PC-3 (cell line): ENCODE measurements around the gene TMX3. TPM values are rescaled to one million over a fixed set of nuclear protein-coding genes. Genes with fewer than 3 reads are reported as not detected.

Experiments
- ATAC-seq: fragments of 200-7000 bp; cut with Tn5 transposase; 2 replicates; pipeline ENCODE4 v1.9.1; 2020; ENCODE audit warnings: mild to moderate bottlenecking, moderate library complexity
- BruUV-seq: library from RNA; stranded (reverse); fragments of 400-500 nt; replicated peaks from 2 replicates; lab custom pipeline; 2021; lab: Mats Ljungman, UMichigan
- CTCF ChIA-PET: fragments of 300-600 bp; sonication (Branson Sonifier 250); formaldehyde crosslinking; loops from one replicate; lab custom pipeline; 2022; ENCODE audit warnings: antibody characterized with exemption; lab: Charles Lee
- POLR2A ChIA-PET: fragments of 300-600 bp; sonication (Branson Sonifier 250); formaldehyde crosslinking; loops from one replicate; lab custom pipeline; 2022; ENCODE audit warnings: antibody characterized with exemption; ENCODE audit not compliant: unreplicated experiment; lab: Charles Lee
- DNase-seq: peaks from one replicate; pipeline ENCODE4 v3.0.0-alpha.2; 2015
- H2AFZ ChIP-seq: fragments of 300-600 bp; sonication (generic); 2 replicates; pipeline ENCODE4 v1.6.0; 2016; ENCODE audit warnings: antibody characterized with exemption, low read length
- H3F3A ChIP-seq: fragments of 300-600 bp; sonication (generic); one replicate; pipeline ENCODE4 v1.6.0; 2017; ENCODE audit warnings: antibody characterized with exemption, low read length, control low read depth, mild to moderate bottlenecking; ENCODE audit not compliant: unreplicated experiment
- H3K27ac ChIP-seq: fragments of 300-600 bp; sonication (generic); 2 replicates; pipeline ENCODE4 v1.5.1; 2016; ENCODE audit warnings: mild to moderate bottlenecking, low read length
- H3K27me3 ChIP-seq: fragments of 300-600 bp; sonication (generic); 2 replicates; pipeline ENCODE4 v1.6.1; 2016; ENCODE audit warnings: low read length, mixed read lengths
- H3K36me3 ChIP-seq: fragments of 300-600 bp; sonication (generic); 2 replicates; pipeline ENCODE4 v1.6.1; 2016; ENCODE audit warnings: low read depth, mixed run types, low read length, mixed read lengths
- H3K4me1 ChIP-seq: fragments of 300-600 bp; sonication (generic); 2 replicates; pipeline ENCODE4 v1.5.1; 2016; ENCODE audit warnings: low read length; ENCODE audit not compliant: insufficient read depth
- H3K4me2 ChIP-seq: fragments of 300-600 bp; sonication (generic); 2 replicates; pipeline ENCODE4 v1.6.0; 2016; ENCODE audit warnings: low read length
- H3K4me3 ChIP-seq: fragments of 300-600 bp; sonication (generic); 2 replicates; pipeline ENCODE4 v1.5.1; 2016; ENCODE audit warnings: mild to moderate bottlenecking, low read length, mixed read lengths
- H3K79me2 ChIP-seq: fragments of 300-600 bp; sonication (generic); 2 replicates; pipeline ENCODE4 v1.6.1; 2017; ENCODE audit warnings: low read length, mixed read lengths
- H3K9ac ChIP-seq: fragments of 300-600 bp; sonication (generic); 2 replicates; pipeline ENCODE4 v1.6.0; 2016; ENCODE audit warnings: mild to moderate bottlenecking, low read length
- H3K9me2 ChIP-seq: fragments of 300-600 bp; sonication (generic); replicated peaks from 2 replicates; pipeline ENCODE4 v1.6.1; 2016; ENCODE audit warnings: mixed run types, low read length, mixed read lengths
- H3K9me3 ChIP-seq: fragments of 300-600 bp; sonication (generic); 2 replicates; pipeline ENCODE4 v1.6.1; 2016; ENCODE audit warnings: low read length, mixed read lengths
- H4K20me1 ChIP-seq: fragments of 300-600 bp; sonication (generic); 2 replicates; pipeline ENCODE4 v1.6.1; 2016; ENCODE audit warnings: low read length, mixed read lengths
- CTCF ChIP-seq: fragments of 300-600 bp; sonication (generic); conservative IDR thresholded peaks from 2 replicates; pipeline ENCODE4 v1.5.1; 2017; ENCODE audit warnings: antibody characterized with exemption, low read depth, mild to moderate bottlenecking, low read length
- EZH2 ChIP-seq: fragments of 300-600 bp; sonication (generic); IDR thresholded peaks from one replicate; pipeline ENCODE4 v1.6.1; 2017; ENCODE audit warnings: antibody characterized with exemption, mild to moderate bottlenecking, low read length; ENCODE audit not compliant: unreplicated experiment
- EZH2phosphoT487 ChIP-seq: fragments of 300-600 bp; sonication (generic); IDR thresholded peaks from 2 replicates; pipeline ENCODE4 v1.6.1; 2018; ENCODE audit warnings: mild to moderate bottlenecking, antibody characterized with exemption, low read length, borderline replicate concordance
- intact Hi-C: fragments of 100-400 bp; cut with micrococcal nuclease; formaldehyde crosslinking; loops from 2 replicates; pipeline ENCODE4 v1.9.0; 2023
- total RNA-seq: library from RNA; depleted of rRNA; stranded (reverse); fragments of >200 nt; gene quantifications from 2 replicates; pipeline ENCODE4 v1.2.3, GENCODE V29; 2014

Gene TMX3
- total RNA-seq, 1 experiment from 2014 or later, result 50.1 TPM

- intact Hi-C loops, result no loop called here
- CTCF ChIA-PET, result no interaction called here
- TF ChIP-seq EZH2phosphoT487, result no peak
- no peak for TF ChIP-seq CTCF
- TF ChIP-seq EZH2, result no peak
Observed at GRCh38 chr18:68742206-68742605, 27.3 kb upstream of the TMX3 start.

GRCh38 chr18:68740966-68741365 is 26.1 kb upstream of the TMX3 start:
- intact Hi-C loops, result no loop called here
- ChIA-PET CTCF (no interaction called here), POLR2A (no interaction called here)
- Histone ChIP-seq H3K27me3 (no peaks in the 10 kb centered on the region), H3K4me2 (no peak overlapping the region), H3K36me3 (no peaks in the 10 kb centered on the region), H3K9me2 (no peaks in the 10 kb centered on the region), H2AFZ (no peak overlapping the region), H3F3A (no peaks in the 10 kb centered on the region), H3K27ac (no peak overlapping the region), H3K4me3 (no peak overlapping the region), H4K20me1 (no peaks in the 10 kb centered on the region), H3K4me1 (no peaks in the 10 kb centered on the region), H3K9ac (no peak overlapping the region), H3K79me2 (no peaks in the 10 kb centered on the region), H3K9me3 (no peaks in the 10 kb centered on the region)
- DNase-seq, result no peak
- ATAC-seq, result peak; percentile 40; the same call in 1 of the 2 replicates
- BruUV-seq, result no TSS peak
- TF ChIP-seq CTCF (no peak), EZH2phosphoT487 (no peak), EZH2 (no peak)

More at GRCh38 chr18:68742206-68742605, 27.3 kb upstream of the TMX3 start:
- Histone ChIP-seq H4K20me1 (no peaks in the 10 kb centered on the region), H3K27me3 (no peaks in the 10 kb centered on the region), H3K4me3 (no peak overlapping the region), H3K9me2 (no peaks in the 10 kb centered on the region), H2AFZ (no peak overlapping the region), H3K9me3 (no peaks in the 10 kb centered on the region), H3K9ac (no peak overlapping the region), H3F3A (no peaks in the 10 kb centered on the region), H3K36me3 (no peaks in the 10 kb centered on the region), H3K27ac (no peak overlapping the region), H3K79me2 (no peaks in the 10 kb centered on the region), H3K4me2 (no peak overlapping the region), H3K4me1 (no peaks in the 10 kb centered on the region)
- ATAC-seq (no peak), DNase-seq (no peak)
- POLR2A ChIA-PET, result no interaction called here
- BruUV-seq, result no TSS peak

- Histone ChIP-seq H3K9ac (no peak overlapping the region), H3K27ac (no peak overlapping the region), H3K9me2 (no peaks in the 10 kb centered on the region), H3K36me3 (no peaks in the 10 kb centered on the region), H3K4me3 (no peak overlapping the region), H3K9me3 (no peaks in the 10 kb centered on the region), H3K79me2 (no peaks in the 10 kb centered on the region), H3F3A (no peaks in the 10 kb centered on the region), H3K4me1 (peaks cover 10% of the 10 kb centered on the region), H2AFZ (no peak overlapping the region), H4K20me1 (no peaks in the 10 kb centered on the region), H3K4me2 (no peak overlapping the region), H3K27me3 (no peaks in the 10 kb centered on the region)
- TF ChIP-seq CTCF (no peak), EZH2 (no peak), EZH2phosphoT487 (no peak)
- ChIA-PET CTCF (no interaction called here), POLR2A (no interaction called here)
- no TSS peak for BruUV-seq
- ATAC-seq (no peak), DNase-seq (no peak)
- intact Hi-C loops, result loop anchor here (5.0 to 10.0 kb wide), 3 partner anchors 77 to 865 kb away; no protein-coding TSS in a partner anchor
Observed at GRCh38 chr18:68739462-68739861, 24.6 kb upstream of the TMX3 start.
